OCI-LY7 (cell line): ENCODE measurements around the gene CCDC15. TPM values are rescaled to one million over a fixed set of nuclear protein-coding genes. Genes with fewer than 3 reads are reported as not detected.

Experiments used
- BruUV-seq: library from RNA; stranded (reverse); fragments of 400-500 nt; replicated peaks from 2 replicates; lab custom pipeline; 2021; lab: Mats Ljungman, UMichigan
- CTCF ChIA-PET: fragments of 300-600 bp; sonication (Branson Sonifier 250); formaldehyde crosslinking; loops from one replicate; lab custom pipeline; 2022; ENCODE audit warnings: antibody characterized with exemption; ENCODE audit not compliant: unreplicated experiment; lab: Charles Lee
- POLR2A ChIA-PET: fragments of 300-600 bp; sonication (Branson Sonifier 250); formaldehyde crosslinking; loops from one replicate; lab custom pipeline; 2022; ENCODE audit warnings: antibody characterized with exemption; lab: Charles Lee
- DNase-seq: peaks from one replicate; pipeline ENCODE4 v3.0.0-alpha.2; 2015; ENCODE audit warnings: low spot score
- H2AFZ ChIP-seq: fragments of 200-600 bp; sonication (generic), shearing (Covaris generic); 2 replicates; pipeline ENCODE4 v1.6.1; 2014; ENCODE audit warnings: mild to moderate bottlenecking, antibody characterized with exemption, low read length, moderate library complexity
- H3K27ac ChIP-seq: fragments of 200-600 bp; sonication (generic); 2 replicates; pipeline ENCODE4 v1.5.1; 2014; ENCODE audit warnings: mixed run types, low read depth, mild to moderate bottlenecking, moderate library complexity, low read length, inconsistent platforms; ENCODE audit not compliant: poor library complexity, severe bottlenecking
- H3K36me3 ChIP-seq: fragments of 200-600 bp; sonication (generic); 2 replicates; pipeline ENCODE4 v1.6.1; 2014; ENCODE audit warnings: mild to moderate bottlenecking, antibody characterized with exemption, low read length, moderate library complexity, mixed read lengths; ENCODE audit not compliant: insufficient read depth
- H3K4me1 ChIP-seq: fragments of 200-600 bp; sonication (generic); 2 replicates; pipeline ENCODE4 v1.5.1; 2014; ENCODE audit warnings: mild to moderate bottlenecking, low read length; ENCODE audit not compliant: insufficient read depth, poor library complexity, severe bottlenecking
- H3K4me2 ChIP-seq: fragments of 200-600 bp; sonication (generic); 2 replicates; pipeline ENCODE4 v1.6.1; 2014; ENCODE audit warnings: mild to moderate bottlenecking, low read length
- H3K4me3 ChIP-seq: fragments of 200-600 bp; sonication (generic); 2 replicates; pipeline ENCODE4 v1.5.1; 2014; ENCODE audit warnings: mild to moderate bottlenecking, low read depth, low read length; ENCODE audit not compliant: poor library complexity, severe bottlenecking
- H3K79me2 ChIP-seq: fragments of 200-600 bp; sonication (generic); 2 replicates; pipeline ENCODE4 v1.6.1; 2016; ENCODE audit warnings: low read depth, mild to moderate bottlenecking, low read length, moderate library complexity, mixed read lengths; ENCODE audit not compliant: insufficient read depth
- H3K9me2 ChIP-seq: fragments of 200-600 bp; sonication (generic); 2 replicates; pipeline ENCODE4 v1.6.1; 2016; ENCODE audit warnings: mild to moderate bottlenecking, low read length, mixed read lengths; ENCODE audit not compliant: insufficient read depth
- H3K9me3 ChIP-seq: fragments of 200-600 bp; sonication (generic); 2 replicates; pipeline ENCODE4 v1.6.1; 2014; ENCODE audit warnings: mild to moderate bottlenecking, mixed run types, low read length, mixed read lengths
- H4K20me1 ChIP-seq: fragments of 200-600 bp; sonication (generic); 2 replicates; pipeline ENCODE4 v1.6.1; 2014; ENCODE audit warnings: mild to moderate bottlenecking, antibody characterized with exemption, low read length, moderate library complexity, mixed read lengths; ENCODE audit not compliant: insufficient read depth
- CTCF ChIP-seq: fragments of 200-600 bp; sonication (generic); conservative IDR thresholded peaks from 2 replicates; pipeline ENCODE4 v1.5.1; 2014; ENCODE audit warnings: mild to moderate bottlenecking, antibody characterized with exemption, low read length, moderate library complexity, mixed read lengths
- EZH2phosphoT487 ChIP-seq: fragments of 200-600 bp; sonication (generic); IDR thresholded peaks from 2 replicates; pipeline ENCODE4 v1.6.1; 2018; ENCODE audit warnings: low read depth, borderline replicate concordance, mild to moderate bottlenecking, mixed run types, antibody characterized with exemption, low read length, moderate library complexity, mixed read lengths
- intact Hi-C: fragments of 100-400 bp; cut with micrococcal nuclease; formaldehyde crosslinking; loops from one replicate; pipeline ENCODE4 v1.10.0; 2022; ENCODE audit not compliant: unreplicated experiment
- total RNA-seq, 2 experiments: library from RNA; depleted of rRNA in 1 of 2; stranded (reverse); fragments of >200 nt in 1 of 2; shearing (Covaris generic) in 1 of 2; gene quantifications; 2 replicates each; pipeline ENCODE4 v1.2.3, GENCODE V29; 2014 to 2022

The CCDC15 gene
- total RNA-seq, 2 experiments from 2014 or later: 9.6 to 10.6 TPM

GRCh38 chr11:125071846-125072217, 117.8 kb downstream of the CCDC15 start:
- POLR2A ChIA-PET: interaction anchor here (0.5 to 3.8 kb wide), 10 partner anchors 8 to 274 kb away, joined by 3 to 15 read pairs (median 4); partner anchors contain the start of gene TMEM218
- peak overlapping the region; percentile 77 for H3K4me2 ChIP-seq

GRCh38 chr11:125072218-125072960, 118.4 kb downstream of the CCDC15 start:
- POLR2A ChIA-PET: interaction anchor here (0.8 to 1.3 kb wide), 9 partner anchors 8 to 112 kb away, joined by 3 to 4 read pairs (median 4); partner anchors contain the start of gene TMEM218
- Histone ChIP-seq H3K4me3 (peak overlapping the region; percentile 31), H2AFZ (peak overlapping the region; percentile 72; the same call in 1 of the 2 replicates), H3K4me2 (peak overlapping the region; percentile 77), H3K9me2 (no peaks in the 10 kb centered on the region), H3K4me1 (peaks cover 45% of the 10 kb centered on the region), H4K20me1 (no peaks in the 10 kb centered on the region), H3K79me2 (no peaks in the 10 kb centered on the region), H3K9me3 (no peaks in the 10 kb centered on the region), H3K36me3 (no peaks in the 10 kb centered on the region), H3K27ac (peak overlapping the region; percentile 64)
- CTCF ChIA-PET: interaction anchor here (0.8 to 1.4 kb wide), 4 partner anchors 15 to 118 kb away, joined by 3 to 7 read pairs (median 4); no protein-coding TSS in a partner anchor
- intact Hi-C loops: loop anchor here (2.0 to 5.0 kb wide), 2 partner anchors 40 to 118 kb away; partner anchors contain the start of genes CCDC15 and TMEM218
- peak; percentile 89 for DNase-seq
- BruUV-seq: no TSS peak
- TF ChIP-seq CTCF (no peak), EZH2phosphoT487 (no peak)

More at GRCh38 chr11:125071846-125072217, 117.8 kb downstream of the CCDC15 start:
- Histone ChIP-seq H3K4me1 (peaks cover 45% of the 10 kb centered on the region), H3K9me3 (no peaks in the 10 kb centered on the region), H4K20me1 (no peaks in the 10 kb centered on the region), H3K4me3 (peak overlapping the region; percentile 31), H3K27ac (peak overlapping the region; percentile 64), H3K9me2 (no peaks in the 10 kb centered on the region), H3K36me3 (no peaks in the 10 kb centered on the region), H3K79me2 (no peaks in the 10 kb centered on the region), H2AFZ (peak overlapping the region; percentile 72; the same call in 1 of the 2 replicates)
- BruUV-seq: no TSS peak
- CTCF ChIA-PET: interaction anchor here (0.6 to 1.4 kb wide), 4 partner anchors 19 to 117 kb away, joined by 3 to 7 read pairs (median 4); no protein-coding TSS in a partner anchor
- TF ChIP-seq EZH2phosphoT487: no peak
- TF ChIP-seq CTCF: no peak
- intact Hi-C loops: loop anchor here (2.0 to 5.0 kb wide), 2 partner anchors 40 to 117 kb away; partner anchors contain the start of genes CCDC15 and TMEM218
- DNase-seq: peak; percentile 12
